ENCODE results near the gene GALNS.
A peak's percentile ranks its signal among the peaks of the same experiment; 100 is the strongest.
"Not testable (repeated sequence)": the region's sequence is repeated elsewhere in the genome, so short reads cannot be mapped to it uniquely, and the experiment has no call there.

Gene GALNS, protein sequence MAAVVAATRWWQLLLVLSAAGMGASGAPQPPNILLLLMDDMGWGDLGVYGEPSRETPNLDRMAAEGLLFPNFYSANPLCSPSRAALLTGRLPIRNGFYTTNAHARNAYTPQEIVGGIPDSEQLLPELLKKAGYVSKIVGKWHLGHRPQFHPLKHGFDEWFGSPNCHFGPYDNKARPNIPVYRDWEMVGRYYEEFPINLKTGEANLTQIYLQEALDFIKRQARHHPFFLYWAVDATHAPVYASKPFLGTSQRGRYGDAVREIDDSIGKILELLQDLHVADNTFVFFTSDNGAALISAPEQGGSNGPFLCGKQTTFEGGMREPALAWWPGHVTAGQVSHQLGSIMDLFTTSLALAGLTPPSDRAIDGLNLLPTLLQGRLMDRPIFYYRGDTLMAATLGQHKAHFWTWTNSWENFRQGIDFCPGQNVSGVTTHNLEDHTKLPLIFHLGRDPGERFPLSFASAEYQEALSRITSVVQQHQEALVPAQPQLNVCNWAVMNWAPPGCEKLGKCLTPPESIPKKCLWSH
- 27.8 to 34.4 reads per million in 2 donors for total RNA-seq

DNA sequence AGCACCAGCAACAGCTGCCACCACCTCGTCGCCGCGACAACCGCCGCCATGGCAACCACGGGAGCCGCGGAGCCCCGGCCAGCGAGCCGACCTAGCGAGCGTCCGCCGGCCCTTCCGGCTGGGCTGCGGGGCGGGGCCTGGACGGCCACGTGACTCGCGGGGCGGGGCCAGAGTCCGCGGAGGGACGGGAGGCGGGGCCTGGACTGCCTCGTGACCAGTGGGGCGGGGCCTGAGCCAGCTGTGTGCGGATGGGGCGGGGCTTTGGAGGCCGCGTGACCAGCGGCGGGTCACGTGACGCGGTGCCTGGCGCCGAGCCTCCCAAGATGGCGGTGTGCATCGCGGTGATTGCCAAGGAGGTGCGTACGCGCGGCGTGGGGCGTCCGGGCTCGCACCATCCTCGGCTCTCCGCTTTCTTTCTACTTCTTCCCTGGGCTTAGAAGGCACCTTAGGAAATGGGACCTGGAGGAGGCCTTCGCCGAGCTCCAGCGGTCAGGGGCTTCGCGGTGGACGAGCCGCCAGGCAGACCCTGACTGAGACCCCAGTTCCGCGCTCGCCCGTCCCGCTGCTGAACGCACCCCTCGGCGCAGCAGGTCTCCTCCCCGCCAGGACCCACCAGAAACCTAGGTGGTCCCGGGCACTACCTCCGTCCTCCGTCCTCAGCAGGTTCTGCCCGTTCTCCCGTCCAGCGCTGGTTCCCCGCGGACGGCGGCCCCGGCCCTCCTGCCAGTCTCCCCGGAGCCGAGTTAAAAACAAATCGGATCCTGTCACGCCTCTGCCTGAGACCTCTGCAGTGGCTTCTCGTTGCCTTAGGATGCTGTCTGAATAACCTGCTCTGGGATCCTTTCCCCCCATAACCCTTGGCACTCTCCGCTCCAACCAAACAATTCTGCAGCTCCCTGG, at the start of gene GALNS, which contains the start of gene TRAPPC2L:
Gene GALNS, minus strand, starts transcription at position 120 of the 900 bp plus-strand sequence. Its CDS starts 70 bp downstream, at position 50.
Gene TRAPPC2L, plus strand, starts transcription at position 300 of the 900 bp plus-strand sequence. Its CDS starts 24 bp downstream, at position 324.
- DNase-seq, result peak; percentile 99

DNA sequence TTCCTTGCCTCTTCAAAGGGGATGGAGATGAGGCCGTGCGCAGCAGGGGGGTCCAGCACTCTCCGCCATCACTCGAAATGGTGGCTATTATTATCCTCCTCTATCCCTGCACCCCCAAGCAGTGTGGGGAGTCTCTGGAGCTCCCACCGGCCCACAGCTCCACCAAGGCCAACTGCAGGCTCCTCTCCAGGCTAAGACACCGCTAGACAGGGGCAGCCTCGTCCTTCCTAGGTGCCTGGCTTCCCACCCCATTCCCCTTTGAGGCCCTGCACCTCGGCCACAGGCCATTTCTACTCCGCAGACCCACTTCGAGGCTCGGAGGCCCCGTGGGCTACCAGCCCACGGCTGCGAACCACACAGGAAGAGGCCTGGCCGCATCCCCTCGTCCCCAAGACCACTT, 49.3 kb upstream of the GALNS start:
- no peak for DNase-seq

DNA sequence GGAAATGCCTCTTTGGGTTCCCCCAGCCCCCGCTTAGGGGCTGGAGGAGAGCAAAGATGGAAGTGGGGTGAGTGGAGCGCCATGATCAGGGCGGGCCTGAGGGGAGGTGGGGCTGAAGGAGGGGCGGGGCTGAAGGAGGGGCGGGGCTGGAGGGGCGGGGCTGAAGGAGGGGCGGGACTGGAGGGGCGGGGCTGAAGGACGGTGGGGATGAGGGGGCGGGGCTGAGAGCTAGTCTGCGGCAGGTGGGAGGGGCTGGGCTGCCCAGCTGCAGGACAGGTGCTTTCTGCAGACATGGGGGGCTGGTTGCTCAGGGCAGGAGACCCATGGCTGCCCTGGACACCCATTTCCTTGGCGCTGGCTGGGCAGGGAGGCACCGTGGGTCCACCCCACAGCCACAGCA, 48.8 kb upstream of the GALNS start:
- DNase-seq, result no peak

DNA sequence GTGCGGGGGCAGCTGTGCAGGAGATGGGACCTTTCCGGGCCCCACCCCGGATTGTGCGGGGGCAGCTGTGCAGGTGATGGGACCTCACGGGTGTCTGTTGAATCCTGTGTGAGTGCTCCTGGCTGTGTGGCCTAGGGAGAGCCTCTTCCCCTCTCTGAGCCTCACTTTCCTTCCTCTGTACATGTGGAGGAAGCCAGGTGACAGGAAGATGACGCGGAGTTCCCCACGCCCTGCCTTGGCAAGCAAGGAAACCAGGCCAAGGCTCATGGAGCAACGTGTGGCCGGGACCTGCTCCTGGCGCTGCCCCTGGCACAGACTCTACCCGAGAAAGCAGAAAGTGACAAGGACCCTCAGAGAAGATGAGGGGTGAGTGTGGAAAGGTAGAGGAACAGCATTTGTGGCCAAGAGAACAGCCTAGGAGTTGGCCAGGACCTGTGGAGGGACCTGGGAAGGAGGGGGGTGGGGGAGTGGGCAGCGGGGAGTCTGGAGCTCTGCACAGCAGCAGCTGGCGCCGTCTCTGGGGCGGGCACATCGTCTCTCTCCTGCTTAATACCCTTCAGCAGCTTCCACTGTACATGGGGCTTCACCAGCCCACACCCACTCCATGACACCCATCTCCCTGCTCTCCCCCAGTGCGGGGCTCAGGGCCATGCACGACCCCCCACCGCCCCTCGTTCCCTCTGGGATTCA, 48.1 kb upstream of the GALNS start:
- no peak for DNase-seq

DNA sequence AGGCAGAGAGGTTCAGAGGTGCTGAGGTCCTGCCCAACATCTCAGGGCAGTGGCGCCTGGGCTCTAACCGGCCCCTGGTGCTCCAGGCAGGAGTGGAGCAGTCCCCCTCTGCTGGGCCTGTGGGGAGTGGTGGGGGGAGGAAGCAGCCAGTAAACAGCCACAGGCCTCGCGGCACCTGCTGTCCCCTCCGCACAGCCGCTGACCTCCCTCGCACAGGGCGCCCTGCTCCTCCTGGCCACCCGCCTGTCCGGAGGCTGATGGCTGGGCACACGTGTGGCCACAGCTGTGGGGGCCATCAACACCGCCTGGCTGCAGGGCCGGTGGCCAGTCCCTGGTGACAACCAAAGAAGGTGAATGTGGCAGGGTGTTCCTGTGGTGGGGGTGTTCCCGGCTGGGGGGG, 46.5 kb upstream of the GALNS start:
- no peak for DNase-seq

DNA sequence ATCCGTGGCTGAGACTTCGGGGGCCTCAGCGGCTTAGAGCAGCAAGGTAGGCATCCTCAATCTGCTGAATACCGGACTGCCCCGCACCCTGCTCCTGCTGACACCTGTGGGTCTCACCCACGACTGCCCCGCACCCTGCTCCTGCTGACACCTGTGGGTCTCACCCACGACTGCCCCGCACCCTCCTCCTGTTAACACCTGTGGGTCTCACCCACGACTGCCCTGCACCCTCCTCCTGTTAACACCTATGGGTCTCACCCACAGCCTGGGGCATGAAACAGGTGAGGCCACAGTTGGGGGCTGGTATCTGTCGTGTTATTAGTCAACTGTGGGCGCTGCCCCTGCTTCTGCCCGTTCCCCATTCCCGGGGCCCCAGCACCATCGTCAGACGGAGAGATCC, 46.0 kb upstream of the GALNS start:
- no peak for DNase-seq

DNA sequence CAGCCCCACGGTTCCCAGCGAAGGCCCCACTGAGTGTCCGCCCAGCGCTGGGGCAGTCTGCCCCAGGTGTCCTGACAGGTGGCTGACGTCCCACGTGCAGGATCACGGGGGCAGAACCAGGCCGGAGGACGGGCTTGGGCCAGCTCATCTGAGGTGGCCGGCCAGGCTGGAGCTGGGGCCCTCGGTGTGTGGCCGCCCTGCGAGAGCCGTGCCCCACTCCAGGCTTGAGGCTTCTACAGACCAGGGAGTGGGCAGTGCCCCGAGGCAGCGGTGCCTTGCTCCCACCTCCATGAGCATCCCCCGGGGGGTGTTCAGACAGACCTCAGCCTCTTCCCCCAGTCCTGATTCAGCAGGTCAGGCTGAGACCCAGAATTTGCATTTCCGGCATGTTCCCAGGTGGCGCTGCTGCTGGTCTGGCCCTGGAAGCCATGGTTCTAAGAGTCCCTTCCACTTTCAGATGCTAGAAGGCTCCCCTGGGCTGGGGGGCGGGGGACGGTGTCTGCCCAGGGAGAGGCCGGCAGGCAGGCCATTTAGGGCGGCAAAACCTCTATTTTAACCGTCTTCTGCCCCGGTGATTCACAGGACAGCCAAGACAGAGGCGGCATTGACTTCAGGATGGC, 45.1 kb upstream of the GALNS start:
- DNase-seq, result no peak

DNA sequence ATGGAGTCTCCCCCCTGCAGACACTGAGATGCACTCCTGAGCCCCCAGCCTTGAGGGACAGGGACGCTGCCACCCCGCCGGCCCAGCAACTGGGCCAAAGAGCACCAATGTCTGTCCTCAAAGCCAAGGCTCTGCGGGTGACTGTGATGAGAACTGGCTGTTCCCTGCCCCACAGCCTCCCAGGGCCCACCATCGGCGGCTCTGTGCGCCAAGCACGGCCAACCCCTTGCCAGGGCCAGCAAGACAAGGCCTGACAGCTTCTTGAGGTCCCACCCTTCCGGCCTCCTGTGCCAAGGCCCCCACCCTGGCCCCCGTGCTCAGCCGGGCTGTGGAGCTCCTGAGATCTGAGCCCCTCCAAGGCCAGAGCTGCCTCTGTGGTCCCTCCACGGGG, 43.9 kb upstream of the GALNS start:
- no peak for DNase-seq

DNA sequence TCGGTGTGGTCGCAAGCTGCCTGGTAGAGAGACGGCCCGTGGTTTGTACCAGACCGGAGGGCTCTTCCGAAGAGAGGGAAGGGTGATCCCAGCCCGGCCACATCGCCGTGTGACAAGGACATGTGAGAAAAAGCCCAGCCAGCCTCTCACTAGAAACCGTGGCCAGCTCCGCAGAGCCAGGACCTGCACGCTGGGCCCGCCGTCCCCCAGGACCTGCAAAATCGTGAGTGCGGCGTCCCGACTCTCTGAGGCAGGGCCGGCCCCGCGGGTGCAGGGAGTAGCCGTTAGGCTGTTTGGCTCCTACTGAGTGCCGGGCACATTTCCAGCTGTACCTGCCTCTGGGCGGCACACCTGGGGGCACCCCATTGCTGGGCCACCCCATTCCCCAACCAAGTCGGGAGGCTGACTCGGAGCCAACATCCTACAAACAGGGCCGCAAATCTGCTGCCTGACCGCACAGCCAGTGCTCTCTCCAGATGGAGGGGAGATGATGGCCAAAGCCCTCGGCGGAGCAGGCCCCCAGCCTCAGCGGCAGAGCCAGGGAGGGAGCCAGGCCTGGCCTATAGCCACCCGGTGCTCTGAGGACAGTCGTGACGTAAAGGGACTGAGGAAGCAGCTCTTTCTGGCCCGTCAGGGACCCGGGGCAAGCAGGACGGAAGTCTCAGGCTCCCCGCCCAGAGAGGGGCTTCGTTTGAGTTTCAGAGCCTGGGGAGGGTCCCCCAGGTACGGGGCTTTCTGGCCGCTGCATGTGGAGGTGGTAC, 43.3 kb upstream of the GALNS start:
- no peak for DNase-seq

DNA sequence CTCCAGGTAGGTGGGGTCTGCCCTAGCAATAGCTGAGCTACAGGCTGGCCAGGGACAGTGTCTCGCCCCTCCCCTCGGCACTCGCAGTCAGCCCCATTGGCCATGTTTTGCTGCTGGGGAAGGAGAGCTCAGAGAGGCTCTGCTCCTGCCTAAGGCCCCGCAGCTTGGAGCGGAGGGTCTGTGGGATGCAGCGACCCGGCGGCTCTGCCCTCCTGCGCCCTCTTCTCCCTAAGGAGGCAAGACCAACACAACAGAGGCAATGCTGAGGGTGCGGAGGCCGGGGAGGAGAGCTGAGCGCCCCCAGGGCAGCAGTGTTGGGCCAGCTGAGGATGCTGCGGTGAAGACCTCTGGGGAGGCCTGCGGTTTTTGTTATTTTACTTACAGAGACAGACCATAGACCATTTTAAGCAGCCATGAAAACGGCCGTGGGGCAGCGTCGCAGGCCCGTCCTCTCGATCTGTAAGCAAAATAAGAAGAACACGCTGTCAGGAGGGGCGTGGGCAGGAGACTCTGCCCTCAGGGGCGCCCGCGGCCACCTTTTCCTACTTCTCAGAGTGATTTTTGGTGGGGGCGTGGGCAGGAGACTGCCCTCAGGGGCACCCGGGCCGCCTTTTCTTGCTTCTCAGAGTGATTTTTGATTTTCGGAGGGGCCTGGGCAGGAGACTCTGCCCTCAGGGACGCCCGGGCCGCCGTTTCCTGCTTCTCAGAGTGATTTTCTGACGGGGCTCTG, 41.1 kb upstream of the GALNS start:
- DNase-seq, result no peak

DNA sequence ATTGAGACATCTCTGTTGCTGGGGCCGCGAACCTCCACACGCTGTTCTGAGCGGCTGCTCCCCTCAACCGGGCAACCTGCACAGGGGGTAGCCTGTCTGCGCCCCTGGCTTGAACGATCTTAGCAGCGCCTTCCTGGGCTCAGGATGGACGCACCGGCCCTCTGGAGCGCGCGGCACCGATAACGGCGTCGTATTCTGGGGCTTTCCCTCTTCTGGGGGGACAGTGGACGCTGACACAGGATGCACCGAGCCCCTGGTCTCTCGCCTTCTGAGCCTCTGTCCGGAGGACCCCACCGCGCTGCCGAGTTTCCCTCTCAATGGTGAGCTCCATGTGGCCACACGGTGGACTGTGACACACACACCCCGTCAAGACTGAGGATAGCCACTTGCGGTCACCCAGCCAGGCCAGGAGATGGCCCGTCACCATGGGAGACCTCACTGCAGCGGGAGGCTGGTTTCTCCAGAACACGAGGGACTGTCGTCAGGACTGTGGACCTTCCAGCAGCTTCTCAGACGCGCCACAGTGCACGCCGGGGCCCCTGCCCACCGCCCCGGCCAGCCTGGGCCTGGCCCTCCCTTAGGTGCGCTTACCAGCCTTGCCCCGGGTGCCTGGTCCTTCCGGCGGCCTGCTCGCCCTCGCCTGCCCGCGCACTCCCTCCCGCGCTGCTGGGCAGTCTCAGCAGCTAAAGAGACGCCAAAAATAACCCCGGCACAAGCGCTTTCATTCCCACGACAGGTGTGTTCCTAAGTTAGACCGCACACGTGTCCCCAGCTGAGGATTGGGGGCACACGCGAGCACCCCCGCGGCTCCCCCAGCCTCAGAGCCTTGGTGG, 39.7 kb upstream of the GALNS start:
- no peak for DNase-seq

DNA sequence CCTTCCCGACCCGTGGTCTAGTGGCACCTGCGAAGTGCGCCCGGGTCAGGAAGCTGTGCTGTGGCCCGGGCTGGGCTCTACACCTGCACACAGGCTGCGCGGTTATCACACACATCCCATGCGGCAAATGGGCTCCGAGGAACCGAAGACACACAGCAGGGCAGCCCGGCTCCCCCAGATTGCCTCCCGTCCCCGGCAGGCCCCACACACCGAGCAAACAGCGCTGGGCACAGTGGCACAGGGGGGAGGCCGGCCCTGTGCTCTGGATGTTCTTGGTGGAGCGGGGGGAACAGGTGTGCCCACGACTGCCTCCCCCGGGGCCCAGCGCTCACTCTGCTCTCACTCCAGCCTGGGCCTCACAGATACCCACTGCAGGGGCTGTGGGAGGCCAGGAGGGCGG, 38.6 kb upstream of the GALNS start:
- no peak for DNase-seq

DNA sequence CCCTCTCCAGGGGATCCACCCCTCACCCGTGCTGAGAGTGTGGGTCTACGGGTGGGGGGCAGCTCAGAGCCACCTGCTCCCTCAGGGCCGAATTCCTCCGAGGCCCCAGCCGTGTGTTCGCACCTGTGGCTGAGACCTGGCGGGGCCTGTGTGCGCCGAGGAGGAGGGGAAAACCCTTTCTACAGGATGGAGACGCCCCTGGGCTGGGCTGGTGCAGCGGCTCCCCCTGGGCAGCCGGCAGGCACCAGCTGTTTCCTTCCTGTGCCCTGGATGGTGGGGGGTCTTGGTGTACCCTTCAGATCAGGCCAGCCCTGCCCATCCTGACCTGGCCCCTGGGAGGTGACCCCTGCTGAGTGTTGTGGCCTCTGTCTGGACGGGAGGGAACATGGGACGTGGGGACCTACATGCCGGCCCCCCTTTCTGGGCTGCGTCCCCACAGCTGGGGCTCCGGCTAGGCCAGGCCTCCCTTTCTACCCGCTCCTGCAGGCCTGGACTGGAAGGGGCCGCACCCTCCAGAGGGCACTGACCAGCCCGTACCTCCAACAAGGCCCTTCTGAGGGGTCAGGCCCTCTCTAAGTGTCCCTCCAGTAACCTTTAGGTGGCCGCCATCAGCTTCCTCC, 38.0 kb upstream of the GALNS start:
- DNase-seq, result no peak

DNA sequence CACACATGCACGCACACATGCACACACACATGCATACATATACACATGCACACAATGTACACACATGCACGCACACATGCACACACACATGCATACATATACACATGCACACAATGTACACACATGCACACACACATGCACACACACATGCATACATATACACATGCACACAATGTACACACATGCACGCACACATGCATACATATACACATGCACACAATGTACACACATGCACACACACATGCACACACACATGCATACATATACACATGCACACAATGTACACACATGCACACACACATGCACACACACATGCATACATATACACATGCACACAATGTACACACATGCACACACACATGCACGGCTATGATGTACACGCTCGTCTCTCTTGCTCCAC, 37.5 kb upstream of the GALNS start:
- not testable (repeated sequence) for DNase-seq

DNA sequence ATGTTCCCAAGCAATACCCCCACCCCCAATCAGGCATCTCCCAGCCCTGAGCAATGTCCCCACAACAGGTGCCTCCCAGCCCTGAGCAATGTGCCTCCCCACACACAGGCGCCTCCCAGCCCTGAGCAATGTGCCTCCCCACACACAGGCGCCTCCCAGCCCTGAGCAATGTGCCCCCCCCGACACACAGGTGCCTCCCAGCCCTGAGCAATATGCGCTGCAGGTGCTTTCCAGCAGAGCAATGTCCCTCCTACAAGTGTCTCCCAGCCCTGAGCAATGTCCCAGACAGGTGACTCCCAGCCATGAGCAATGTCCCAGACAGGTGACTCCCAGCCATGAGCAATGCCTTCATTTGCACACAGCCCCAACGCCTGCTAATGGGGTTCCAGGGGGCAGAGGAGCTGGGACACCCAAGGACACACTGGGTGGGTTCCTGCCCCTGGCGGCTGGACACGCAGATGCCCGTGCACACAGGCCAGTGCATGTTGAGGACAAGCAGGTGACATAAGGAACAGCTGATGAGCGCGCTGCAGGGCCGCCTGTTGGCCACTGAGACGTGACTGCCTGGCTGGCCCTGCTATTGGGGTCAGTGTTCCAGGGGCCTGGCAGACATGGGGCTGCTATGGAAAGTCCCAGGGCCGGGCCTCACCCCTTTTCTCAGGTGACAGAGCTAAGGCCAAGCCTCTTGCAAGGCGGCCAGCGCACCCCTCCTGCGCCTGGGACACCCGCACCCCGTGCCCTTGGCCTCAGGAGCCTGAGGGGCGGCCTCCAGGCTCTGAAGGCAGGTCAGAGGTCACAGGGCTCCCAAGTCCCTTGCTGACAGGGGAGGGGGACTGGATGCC, 36.6 kb upstream of the GALNS start:
- no peak for DNase-seq

DNA sequence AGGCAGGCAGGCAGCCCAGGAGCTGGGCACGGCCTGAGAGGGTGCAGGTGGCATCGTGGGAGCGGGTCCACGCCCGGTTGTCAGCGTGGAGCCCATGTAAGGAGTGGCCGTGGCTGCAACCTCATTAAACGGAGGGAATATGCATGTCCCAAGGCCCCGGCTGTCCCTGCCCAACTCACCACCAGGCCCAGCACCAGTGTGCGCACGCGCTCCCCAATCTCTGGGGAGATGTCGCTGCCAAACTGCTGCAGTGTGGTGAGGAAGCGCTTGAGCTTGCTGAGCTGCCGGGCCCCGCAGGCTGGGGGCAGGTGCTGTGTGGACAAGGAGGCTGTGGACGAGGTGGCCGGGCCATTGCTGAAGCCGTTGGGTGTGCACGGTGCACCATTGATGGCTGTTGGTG, 35.3 kb upstream of the GALNS start:
- no peak for DNase-seq

DNA sequence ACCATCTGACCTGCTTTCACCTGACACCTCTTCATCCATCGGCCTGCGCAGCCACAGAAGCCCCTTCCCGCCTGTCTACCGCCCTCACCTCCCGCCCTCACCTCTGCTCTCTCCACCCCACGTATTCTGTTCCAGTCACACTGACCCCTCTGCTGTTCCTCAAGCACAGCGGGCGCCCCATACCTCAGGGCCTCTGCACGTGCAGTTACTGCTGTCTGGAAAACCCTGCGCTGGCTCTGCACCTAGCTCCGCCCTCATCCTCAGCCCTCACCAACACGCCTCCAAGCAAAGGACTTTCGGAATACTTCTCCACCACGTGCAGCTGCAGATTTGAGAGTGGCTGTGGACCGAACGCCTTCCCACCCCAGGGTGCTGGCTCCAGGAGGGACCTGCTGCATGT, 34.3 kb upstream of the GALNS start:
- no peak for DNase-seq

DNA sequence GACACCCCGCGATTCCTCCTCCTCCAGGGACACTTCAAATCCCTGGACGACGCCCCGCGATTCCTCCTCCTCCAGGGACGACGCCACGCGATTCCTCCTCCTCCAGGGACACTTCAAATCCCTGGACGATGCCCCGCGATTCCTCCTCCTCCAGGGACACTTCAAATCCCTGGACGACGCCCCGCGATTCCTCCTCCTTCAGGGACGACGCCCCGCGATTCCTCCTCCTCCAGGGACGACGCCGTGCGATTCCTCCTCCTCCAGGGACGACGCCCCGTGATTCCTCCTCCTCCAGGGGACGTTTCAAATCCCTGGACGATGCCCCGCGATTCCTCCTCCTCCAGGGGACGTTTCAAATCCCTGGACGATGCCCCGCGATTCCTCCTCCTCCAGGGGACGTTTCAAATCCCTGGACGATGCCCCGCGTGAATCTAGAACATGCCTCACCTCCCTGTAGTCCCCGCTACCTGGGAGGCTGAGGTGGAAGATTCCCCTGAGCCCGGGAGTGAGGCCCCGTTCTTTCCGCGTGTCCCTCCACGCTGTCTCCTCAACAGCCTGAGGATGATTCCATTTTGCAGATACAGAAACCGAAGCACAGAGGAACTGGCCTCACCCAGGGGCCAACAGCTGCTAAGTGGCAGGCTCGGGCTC, 33.1 kb upstream of the GALNS start:
- not testable (repeated sequence) for DNase-seq
